AG09309 (cell line): ENCODE data around the gene ZSWIM5.
"Not testable (repeated sequence)": the region's sequence is repeated elsewhere in the genome, so short reads cannot be mapped to it uniquely, and the experiment has no call there.

ENCODE experiments used
- DNase-seq: peaks from one replicate; pipeline ENCODE4 v3.0.0-alpha.2; 2010; ENCODE audit warnings: low read depth
- H3K4me3 ChIP-seq: 2 replicates; pipeline ENCODE4 v1.5.1; 2011; ENCODE audit warnings: mild to moderate bottlenecking, low read depth, low read length, moderate library complexity; ENCODE audit not compliant: control insufficient read depth
- CTCF ChIP-seq: IDR thresholded peaks from 2 replicates; pipeline ENCODE4 v1.5.1; 2011; ENCODE audit warnings: mild to moderate bottlenecking, low read depth, low read length, inconsistent platforms; ENCODE audit not compliant: insufficient read depth, control insufficient read depth; ENCODE audit errors: missing control alignments

ZSWIM5 gene

GRCh38 chr1:45103534-45103933 lies 102.9 kb downstream of the ZSWIM5 start:
- no peak for TF ChIP-seq CTCF
- DNase-seq: no peak
- no peak overlapping the region for H3K4me3 ChIP-seq

- DNase-seq: no peak
- no peak for TF ChIP-seq CTCF
- no peak overlapping the region for H3K4me3 ChIP-seq
Observed at GRCh38 chr1:45101947-45102346, 104.5 kb downstream of the ZSWIM5 start.

DNA sequence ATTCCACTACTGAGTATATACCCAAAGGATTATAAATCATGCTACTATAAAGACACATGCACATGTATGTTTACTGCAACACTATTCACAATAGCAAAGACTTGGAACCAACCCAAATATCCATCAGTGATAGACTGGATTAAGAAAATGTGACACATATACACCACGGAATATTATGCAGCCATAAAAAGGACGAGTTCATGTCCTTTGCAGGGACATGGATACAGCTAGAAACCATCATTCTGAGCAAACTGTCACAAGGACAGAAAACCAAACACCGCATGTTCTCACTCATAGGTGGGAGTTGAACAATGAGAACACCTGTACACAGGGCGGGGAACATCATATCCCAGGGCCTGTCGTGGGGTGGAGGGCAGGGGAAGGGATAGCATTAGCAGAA lies 104.9 kb downstream of the ZSWIM5 start:
- H3K4me3 ChIP-seq, DNase-seq: not testable (repeated sequence)

DNA sequence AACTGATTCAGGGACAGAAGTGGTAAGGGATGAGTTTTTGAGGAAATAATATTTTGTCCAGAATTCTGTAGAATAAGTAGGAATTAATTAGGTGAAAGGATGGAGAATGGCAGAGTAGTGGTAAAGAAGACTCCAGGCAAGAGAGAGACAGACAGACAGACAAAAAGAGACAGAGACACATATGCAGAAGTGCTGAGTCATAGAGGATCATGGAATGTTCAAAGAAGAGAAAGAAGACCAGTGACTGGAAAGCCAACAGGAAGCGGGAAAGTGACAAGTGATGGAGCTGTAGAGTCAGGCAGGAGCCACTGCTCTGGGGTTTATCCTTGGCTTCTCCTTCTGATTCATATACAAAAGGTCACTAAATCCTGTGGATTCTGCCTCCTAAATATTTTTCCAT lies 108.5 kb downstream of the ZSWIM5 start:
- H3K4me3 ChIP-seq: no peak overlapping the region
- no peak for DNase-seq
- no peak for TF ChIP-seq CTCF

- DNase-seq: no peak
- TF ChIP-seq CTCF: no peak
- no peak overlapping the region for H3K4me3 ChIP-seq
Observed at GRCh38 chr1:45097079-45097478, 109.3 kb downstream of the ZSWIM5 start.

GRCh38 chr1:45095450-45095849 lies 111.0 kb downstream of the ZSWIM5 start:
- H3K4me3 ChIP-seq: no peak overlapping the region
- TF ChIP-seq CTCF: no peak
- no peak for DNase-seq

DNA sequence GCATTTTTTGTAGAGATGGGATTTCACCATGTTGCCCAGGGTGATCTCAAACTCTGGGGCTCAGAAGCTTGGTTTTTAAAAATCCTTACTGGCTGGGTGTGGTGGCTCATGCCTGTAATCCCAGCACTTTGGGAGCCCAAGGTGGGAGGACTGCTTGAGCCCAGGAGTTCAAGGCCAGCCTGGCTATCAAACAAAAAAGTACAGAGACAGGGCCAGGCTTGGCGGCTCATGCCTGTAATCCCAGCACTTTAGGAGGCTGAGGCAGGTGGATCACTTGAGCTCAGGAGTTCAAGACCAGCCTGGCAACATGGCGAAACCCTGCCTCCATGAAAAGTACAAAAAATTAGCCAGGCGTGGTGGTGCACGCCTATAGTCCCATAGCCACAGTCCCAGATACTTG lies 112.0 kb downstream of the ZSWIM5 start:
- not testable (repeated sequence) for H3K4me3 ChIP-seq, DNase-seq

DNA sequence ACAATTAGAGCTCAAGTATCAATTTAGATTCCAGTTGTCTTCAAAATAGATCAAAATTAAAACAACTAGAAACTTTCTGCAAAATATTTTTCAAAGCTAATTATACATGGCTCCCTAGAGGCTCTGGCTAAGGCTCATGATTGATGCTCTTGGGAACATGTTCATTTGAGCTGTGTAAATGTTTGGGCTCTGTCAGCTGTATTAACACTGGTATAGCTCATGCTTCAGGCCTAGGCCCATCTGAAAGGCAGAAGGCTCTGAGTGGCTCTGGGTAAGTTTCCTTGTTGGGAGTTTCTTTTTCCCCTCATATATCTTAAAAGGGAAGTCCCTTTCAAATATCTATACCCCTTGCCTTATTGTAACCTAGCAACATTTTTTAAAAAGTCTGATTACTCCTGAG lies 113.1 kb downstream of the ZSWIM5 start:
- no peak overlapping the region for H3K4me3 ChIP-seq
- TF ChIP-seq CTCF: no peak
- no peak for DNase-seq
